HepG2 (cell line): ENCODE data around the gene C2CD2. TPM values are rescaled to one million over a fixed set of nuclear protein-coding genes. Genes with fewer than 3 reads are reported as not detected.

Experiments
- EED ChIP-seq: sonication (generic); formaldehyde crosslinking; IDR thresholded peaks from 2 replicates; pipeline ENCODE4 v1.5.0; 2020; ENCODE audit warnings: mild to moderate bottlenecking, missing genetic modification reagents
- EP300 ChIP-seq, 3 experiments: sonication (generic) in 1 of 3; formaldehyde crosslinking in 1 of 3; IDR thresholded peaks; 2 replicates each; pipeline versions ENCODE4 v1.5.1 to v1.6.1; 2011 to 2020; ENCODE audit warnings: low read depth in 2 of 3, low read length in 2 of 3, borderline replicate concordance in 1 of 3, improper control_type of control experiment in 1 of 3, mild to moderate bottlenecking in 1 of 3, missing genetic modification reagents in 1 of 3, moderate library complexity in 1 of 3
- GTF2F1 ChIP-seq: fragments of 150-350 bp; IDR thresholded peaks from 2 replicates; pipeline ENCODE4 v1.6.1; 2014; ENCODE audit warnings: low read length
- GTF3A ChIP-seq: sonication (generic); formaldehyde crosslinking; conservative IDR thresholded peaks from 2 replicates; pipeline ENCODE4 v1.4.0; 2020; ENCODE audit warnings: mild to moderate bottlenecking, missing genetic modification reagents
- MEF2D ChIP-seq: sonication (generic); formaldehyde crosslinking; IDR thresholded peaks from 2 replicates; pipeline ENCODE4 v1.5.1; 2020; ENCODE audit warnings: mild to moderate bottlenecking, missing genetic modification reagents
- NCOA1 ChIP-seq: sonication (generic); formaldehyde crosslinking; IDR thresholded peaks from 2 replicates; pipeline ENCODE4 v1.9.0; 2021; ENCODE audit warnings: missing genetic modification reagents
- NFRKB ChIP-seq: fragments of 450-650 bp; IDR thresholded peaks from 2 replicates; pipeline ENCODE4 v1.6.1; 2017
- NFYC ChIP-seq: IDR thresholded peaks from 2 replicates; pipeline ENCODE4 v1.6.1; 2016; ENCODE audit warnings: missing genetic modification reagents, missing compliant biosample characterization
- SIX1 ChIP-seq: sonication (generic); formaldehyde crosslinking; IDR thresholded peaks from 2 replicates; pipeline ENCODE4 v1.4.0; 2020; ENCODE audit warnings: missing genetic modification reagents, borderline replicate concordance
- SNAPC2 ChIP-seq: sonication (generic); formaldehyde crosslinking; IDR thresholded peaks from 2 replicates; pipeline ENCODE4 v1.8.1; 2022; ENCODE audit warnings: mild to moderate bottlenecking, missing genetic modification reagents
- ZFP41 ChIP-seq: sonication (generic); formaldehyde crosslinking; IDR thresholded peaks from 2 replicates; pipeline ENCODE4 v1.4.0; 2020; ENCODE audit warnings: mild to moderate bottlenecking, missing genetic modification reagents, borderline replicate concordance
- ZFX ChIP-seq: sonication (generic); formaldehyde crosslinking; IDR thresholded peaks from 2 replicates; pipeline ENCODE4 v1.4.0; 2020; ENCODE audit warnings: mild to moderate bottlenecking, low read depth, missing genetic modification reagents, moderate library complexity
- polyA plus RNA-seq, 8 experiments: library from polyadenylated mRNA; depleted of rRNA in 3 of 8; stranded (reverse) in 7 of 8; unstranded in 1 of 8; fragments of >200 nt; fragmentation: Illumina TruSeq in 4 of 8; extraction: Trizol in 4 of 8; gene quantifications; 2 replicates each; pipeline versions ENCODE4 v1.2.1 to v1.2.3, GENCODE V29; 2011 to 2016; ENCODE audit warnings: low read depth in 4 of 8, missing spikeins in 1 of 8, mixed read lengths in 1 of 8; ENCODE audit not compliant: insufficient read depth in 1 of 8
- total RNA-seq, 5 experiments: library from RNA; depleted of rRNA; stranded (reverse); fragments of >200 nt; fragmentation: Illumina TruSeq; extraction: Trizol; gene quantifications; 2 replicates each; pipeline ENCODE4 v1.2.3, GENCODE V29; 2016; ENCODE audit warnings: low read depth in 1 of 5
- TF ChIP-seq, protein P1 (sequence below): IDR thresholded peaks from 2 replicates; pipeline ENCODE4 v1.6.1; 2016; ENCODE audit warnings: low read depth, missing genetic modification reagents, missing compliant biosample characterization
- TF ChIP-seq, protein P2 (sequence below): sonication (generic); formaldehyde crosslinking; conservative IDR thresholded peaks from 2 replicates; pipeline ENCODE4 v1.8.1; 2023; ENCODE audit warnings: missing genetic modification reagents
- TF ChIP-seq, protein P3 (sequence below): sonication (generic); formaldehyde crosslinking; IDR thresholded peaks from 2 replicates; pipeline ENCODE4 v1.4.0; 2020; ENCODE audit warnings: missing genetic modification reagents, mild to moderate bottlenecking, borderline replicate concordance
- TF ChIP-seq, protein P4 (sequence below): IDR thresholded peaks from 2 replicates; pipeline ENCODE4 v1.6.1; 2012; ENCODE audit warnings: low read length, improper control_type of control experiment

Gene C2CD2
- total and polyA plus RNA-seq, 2 of the 13 experiments (the other 11 are each of a cell fraction or from before 2014, with no cell fraction given): 12.5 to 19.7 TPM

DNA sequence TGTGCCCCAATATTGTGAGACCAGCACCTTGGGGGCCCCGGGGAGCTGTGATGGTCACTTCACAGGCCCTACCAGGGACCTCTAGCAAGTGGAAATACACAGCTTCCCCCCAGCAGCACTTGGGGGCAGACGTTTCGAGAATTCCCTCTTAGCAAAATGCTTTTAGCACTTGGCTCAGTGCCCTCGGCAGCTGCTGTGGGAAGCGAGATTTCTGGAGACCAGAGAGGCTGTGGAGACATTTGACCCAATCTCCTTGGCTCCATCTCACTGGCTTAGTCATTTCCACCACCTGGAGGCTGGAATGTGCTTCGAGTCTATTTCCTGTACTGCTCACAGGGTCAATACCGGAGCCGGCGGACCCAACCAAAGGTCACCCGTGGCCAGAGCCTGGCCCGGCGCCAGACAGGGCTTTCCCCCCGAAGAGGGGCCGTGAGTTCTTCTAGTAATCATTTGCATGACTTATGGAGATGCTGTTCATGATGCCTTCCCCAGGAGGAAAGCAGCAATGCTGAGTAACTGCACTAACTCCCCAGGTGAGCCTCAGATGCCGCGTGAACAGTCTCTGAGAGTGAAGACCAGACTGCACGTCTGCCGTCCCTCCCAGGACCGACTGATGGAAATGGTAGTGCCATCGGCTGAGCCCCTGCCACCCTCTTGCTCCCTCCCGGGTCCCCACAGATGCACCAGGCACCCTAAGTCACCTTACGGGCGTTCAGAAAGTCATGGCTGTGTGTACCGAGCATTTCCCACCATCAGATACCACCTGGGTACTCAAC, 4.4 kb upstream of the C2CD2 start (continued):
- TF ChIP-seq, protein P1, sequence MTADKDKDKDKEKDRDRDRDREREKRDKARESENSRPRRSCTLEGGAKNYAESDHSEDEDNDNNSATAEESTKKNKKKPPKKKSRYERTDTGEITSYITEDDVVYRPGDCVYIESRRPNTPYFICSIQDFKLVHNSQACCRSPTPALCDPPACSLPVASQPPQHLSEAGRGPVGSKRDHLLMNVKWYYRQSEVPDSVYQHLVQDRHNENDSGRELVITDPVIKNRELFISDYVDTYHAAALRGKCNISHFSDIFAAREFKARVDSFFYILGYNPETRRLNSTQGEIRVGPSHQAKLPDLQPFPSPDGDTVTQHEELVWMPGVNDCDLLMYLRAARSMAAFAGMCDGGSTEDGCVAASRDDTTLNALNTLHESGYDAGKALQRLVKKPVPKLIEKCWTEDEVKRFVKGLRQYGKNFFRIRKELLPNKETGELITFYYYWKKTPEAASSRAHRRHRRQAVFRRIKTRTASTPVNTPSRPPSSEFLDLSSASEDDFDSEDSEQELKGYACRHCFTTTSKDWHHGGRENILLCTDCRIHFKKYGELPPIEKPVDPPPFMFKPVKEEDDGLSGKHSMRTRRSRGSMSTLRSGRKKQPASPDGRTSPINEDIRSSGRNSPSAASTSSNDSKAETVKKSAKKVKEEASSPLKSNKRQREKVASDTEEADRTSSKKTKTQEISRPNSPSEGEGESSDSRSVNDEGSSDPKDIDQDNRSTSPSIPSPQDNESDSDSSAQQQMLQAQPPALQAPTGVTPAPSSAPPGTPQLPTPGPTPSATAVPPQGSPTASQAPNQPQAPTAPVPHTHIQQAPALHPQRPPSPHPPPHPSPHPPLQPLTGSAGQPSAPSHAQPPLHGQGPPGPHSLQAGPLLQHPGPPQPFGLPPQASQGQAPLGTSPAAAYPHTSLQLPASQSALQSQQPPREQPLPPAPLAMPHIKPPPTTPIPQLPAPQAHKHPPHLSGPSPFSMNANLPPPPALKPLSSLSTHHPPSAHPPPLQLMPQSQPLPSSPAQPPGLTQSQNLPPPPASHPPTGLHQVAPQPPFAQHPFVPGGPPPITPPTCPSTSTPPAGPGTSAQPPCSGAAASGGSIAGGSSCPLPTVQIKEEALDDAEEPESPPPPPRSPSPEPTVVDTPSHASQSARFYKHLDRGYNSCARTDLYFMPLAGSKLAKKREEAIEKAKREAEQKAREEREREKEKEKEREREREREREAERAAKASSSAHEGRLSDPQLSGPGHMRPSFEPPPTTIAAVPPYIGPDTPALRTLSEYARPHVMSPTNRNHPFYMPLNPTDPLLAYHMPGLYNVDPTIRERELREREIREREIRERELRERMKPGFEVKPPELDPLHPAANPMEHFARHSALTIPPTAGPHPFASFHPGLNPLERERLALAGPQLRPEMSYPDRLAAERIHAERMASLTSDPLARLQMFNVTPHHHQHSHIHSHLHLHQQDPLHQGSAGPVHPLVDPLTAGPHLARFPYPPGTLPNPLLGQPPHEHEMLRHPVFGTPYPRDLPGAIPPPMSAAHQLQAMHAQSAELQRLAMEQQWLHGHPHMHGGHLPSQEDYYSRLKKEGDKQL: no peak
- TF ChIP-seq ZFP41 (CRISPR knock-in tag) (no peak), NFYC (no peak), NFRKB (no peak), ZFX (CRISPR knock-in tag) (0 out of 2 replicates have a peak, but pooled peaks have one; percentile 31), EED (CRISPR knock-in tag) (no peak), MEF2D (no peak), GTF2F1 (no peak), SIX1 (CRISPR knock-in tag) (no peak), GTF3A (CRISPR knock-in tag) (no peak), SNAPC2 (no peak), EP300 (IDR thresholded peaks at IDR 0.05; ENCODE audit: low read depth in 2 of 2, low read length in 2 of 2) (peak; percentile 47 to 60; a peak in 2 of 4 replicates), EP300 (CRISPR knock-in tag; IDR thresholded peaks at IDR 0.05; ENCODE audit: borderline replicate concordance) (no peak; the same call in 1 of the 2 replicates), NCOA1 (no peak)
- TF ChIP-seq, protein P2, sequence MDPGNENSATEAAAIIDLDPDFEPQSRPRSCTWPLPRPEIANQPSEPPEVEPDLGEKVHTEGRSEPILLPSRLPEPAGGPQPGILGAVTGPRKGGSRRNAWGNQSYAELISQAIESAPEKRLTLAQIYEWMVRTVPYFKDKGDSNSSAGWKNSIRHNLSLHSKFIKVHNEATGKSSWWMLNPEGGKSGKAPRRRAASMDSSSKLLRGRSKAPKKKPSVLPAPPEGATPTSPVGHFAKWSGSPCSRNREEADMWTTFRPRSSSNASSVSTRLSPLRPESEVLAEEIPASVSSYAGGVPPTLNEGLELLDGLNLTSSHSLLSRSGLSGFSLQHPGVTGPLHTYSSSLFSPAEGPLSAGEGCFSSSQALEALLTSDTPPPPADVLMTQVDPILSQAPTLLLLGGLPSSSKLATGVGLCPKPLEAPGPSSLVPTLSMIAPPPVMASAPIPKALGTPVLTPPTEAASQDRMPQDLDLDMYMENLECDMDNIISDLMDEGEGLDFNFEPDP (CRISPR knock-in tag): no peak
- TF ChIP-seq, protein P3, sequence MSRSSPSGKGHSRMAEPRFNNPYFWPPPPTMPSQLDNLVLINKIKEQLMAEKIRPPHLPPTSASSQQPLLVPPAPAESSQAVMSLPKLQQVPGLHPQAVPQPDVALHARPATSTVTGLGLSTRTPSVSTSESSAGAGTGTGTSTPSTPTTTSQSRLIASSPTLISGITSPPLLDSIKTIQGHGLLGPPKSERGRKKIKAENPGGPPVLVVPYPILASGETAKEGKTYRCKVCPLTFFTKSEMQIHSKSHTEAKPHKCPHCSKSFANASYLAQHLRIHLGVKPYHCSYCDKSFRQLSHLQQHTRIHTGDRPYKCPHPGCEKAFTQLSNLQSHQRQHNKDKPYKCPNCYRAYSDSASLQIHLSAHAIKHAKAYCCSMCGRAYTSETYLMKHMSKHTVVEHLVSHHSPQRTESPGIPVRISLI (CRISPR knock-in tag): no peak
- TF ChIP-seq, protein P4, sequence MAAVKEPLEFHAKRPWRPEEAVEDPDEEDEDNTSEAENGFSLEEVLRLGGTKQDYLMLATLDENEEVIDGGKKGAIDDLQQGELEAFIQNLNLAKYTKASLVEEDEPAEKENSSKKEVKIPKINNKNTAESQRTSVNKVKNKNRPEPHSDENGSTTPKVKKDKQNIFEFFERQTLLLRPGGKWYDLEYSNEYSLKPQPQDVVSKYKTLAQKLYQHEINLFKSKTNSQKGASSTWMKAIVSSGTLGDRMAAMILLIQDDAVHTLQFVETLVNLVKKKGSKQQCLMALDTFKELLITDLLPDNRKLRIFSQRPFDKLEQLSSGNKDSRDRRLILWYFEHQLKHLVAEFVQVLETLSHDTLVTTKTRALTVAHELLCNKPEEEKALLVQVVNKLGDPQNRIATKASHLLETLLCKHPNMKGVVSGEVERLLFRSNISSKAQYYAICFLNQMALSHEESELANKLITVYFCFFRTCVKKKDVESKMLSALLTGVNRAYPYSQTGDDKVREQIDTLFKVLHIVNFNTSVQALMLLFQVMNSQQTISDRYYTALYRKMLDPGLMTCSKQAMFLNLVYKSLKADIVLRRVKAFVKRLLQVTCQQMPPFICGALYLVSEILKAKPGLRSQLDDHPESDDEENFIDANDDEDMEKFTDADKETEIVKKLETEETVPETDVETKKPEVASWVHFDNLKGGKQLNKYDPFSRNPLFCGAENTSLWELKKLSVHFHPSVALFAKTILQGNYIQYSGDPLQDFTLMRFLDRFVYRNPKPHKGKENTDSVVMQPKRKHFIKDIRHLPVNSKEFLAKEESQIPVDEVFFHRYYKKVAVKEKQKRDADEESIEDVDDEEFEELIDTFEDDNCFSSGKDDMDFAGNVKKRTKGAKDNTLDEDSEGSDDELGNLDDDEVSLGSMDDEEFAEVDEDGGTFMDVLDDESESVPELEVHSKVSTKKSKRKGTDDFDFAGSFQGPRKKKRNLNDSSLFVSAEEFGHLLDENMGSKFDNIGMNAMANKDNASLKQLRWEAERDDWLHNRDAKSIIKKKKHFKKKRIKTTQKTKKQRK: no peak
